Measurements from ENCODE around the gene KPTN. TPM values are rescaled to one million over a fixed set of nuclear protein-coding genes. Genes with fewer than 3 reads are reported as not detected.

KPTN gene
- total RNA-seq, 1 experiment from 2014 or later, result 23.8 TPM

DNA sequence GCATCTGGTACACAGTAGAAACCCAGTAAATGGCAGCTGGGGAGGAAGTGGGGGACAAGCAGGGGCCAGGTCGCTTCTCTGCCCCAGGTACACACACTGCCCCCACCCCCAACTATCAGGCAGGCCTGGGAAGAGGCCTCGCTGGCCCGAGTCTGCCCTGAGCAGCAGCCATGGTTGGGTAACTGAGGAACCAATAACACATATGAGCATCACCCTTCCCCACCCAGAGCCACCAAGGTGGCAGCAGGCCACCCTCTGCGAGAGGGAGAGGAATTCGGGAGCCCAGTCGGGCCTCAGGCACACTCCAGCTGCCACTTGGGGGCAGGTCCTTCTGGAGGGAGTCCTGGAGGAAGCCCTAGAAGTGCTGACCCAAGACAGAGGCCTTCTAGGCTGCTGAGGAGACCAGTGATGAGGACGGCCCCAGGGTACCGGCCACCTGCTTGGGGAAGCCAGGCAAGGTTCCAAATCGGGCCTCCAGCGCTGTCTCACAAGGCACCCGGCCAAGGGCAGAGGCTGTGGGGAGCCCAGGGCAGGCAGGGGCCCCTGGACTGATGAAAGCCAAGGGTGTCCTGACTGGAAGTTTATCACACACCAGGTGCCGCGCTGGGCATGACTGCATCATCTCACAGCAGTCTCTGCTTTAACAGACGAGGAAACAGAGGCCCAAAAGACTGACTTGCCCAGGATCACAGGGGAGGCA, 14.0 kb upstream of the KPTN start:
- H3K4me1 ChIP-seq (ENCODE audit: control insufficient read depth in 1 of 2, insufficient read depth in 2 of 2, low read length in 2 of 2), result no peaks in the 10 kb centered on the region
- RAD21 ChIA-PET (ENCODE audit: low non-redundant PET in 1 of 2, low total read pairs in 2 of 2, uncharacterized antibody in 2 of 2, unreplicated experiment in 2 of 2), result no interaction called here
- H4K20me1 ChIP-seq (ENCODE audit: insufficient read depth), result no peaks in the 10 kb centered on the region
- H3K9me2 ChIP-seq (ENCODE audit: insufficient read depth), result no peaks in the 10 kb centered on the region
- no peaks in the 10 kb centered on the region for H3K27me3 ChIP-seq (ENCODE audit: insufficient read depth, low read length)
- no peak overlapping the region for H3K4me2 ChIP-seq (ENCODE audit: low read length)
- CTCF ChIA-PET, result no interaction called here
- no peak overlapping the region for H3K9ac ChIP-seq (ENCODE audit: low read length)
- intact Hi-C loops (cut with micrococcal nuclease), result no loop called here
- TF ChIP-seq, protein P1, sequence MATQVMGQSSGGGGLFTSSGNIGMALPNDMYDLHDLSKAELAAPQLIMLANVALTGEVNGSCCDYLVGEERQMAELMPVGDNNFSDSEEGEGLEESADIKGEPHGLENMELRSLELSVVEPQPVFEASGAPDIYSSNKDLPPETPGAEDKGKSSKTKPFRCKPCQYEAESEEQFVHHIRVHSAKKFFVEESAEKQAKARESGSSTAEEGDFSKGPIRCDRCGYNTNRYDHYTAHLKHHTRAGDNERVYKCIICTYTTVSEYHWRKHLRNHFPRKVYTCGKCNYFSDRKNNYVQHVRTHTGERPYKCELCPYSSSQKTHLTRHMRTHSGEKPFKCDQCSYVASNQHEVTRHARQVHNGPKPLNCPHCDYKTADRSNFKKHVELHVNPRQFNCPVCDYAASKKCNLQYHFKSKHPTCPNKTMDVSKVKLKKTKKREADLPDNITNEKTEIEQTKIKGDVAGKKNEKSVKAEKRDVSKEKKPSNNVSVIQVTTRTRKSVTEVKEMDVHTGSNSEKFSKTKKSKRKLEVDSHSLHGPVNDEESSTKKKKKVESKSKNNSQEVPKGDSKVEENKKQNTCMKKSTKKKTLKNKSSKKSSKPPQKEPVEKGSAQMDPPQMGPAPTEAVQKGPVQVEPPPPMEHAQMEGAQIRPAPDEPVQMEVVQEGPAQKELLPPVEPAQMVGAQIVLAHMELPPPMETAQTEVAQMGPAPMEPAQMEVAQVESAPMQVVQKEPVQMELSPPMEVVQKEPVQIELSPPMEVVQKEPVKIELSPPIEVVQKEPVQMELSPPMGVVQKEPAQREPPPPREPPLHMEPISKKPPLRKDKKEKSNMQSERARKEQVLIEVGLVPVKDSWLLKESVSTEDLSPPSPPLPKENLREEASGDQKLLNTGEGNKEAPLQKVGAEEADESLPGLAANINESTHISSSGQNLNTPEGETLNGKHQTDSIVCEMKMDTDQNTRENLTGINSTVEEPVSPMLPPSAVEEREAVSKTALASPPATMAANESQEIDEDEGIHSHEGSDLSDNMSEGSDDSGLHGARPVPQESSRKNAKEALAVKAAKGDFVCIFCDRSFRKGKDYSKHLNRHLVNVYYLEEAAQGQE (IDR thresholded peaks at IDR 0.05; ENCODE audit: low read depth), result no peak
- TF ChIP-seq MAX (IDR thresholded peaks at IDR 0.05) (no peak), EGR1 (IDR thresholded peaks at IDR 0.05; ENCODE audit: low read depth) (no peak), CTCF (IDR thresholded peaks at IDR 0.05 in 2 of 3, conservative IDR thresholded peaks at IDR 0.05 in 1 of 3; ENCODE audit: borderline replicate concordance in 1 of 3, insufficient read depth in 1 of 3, low read depth in 2 of 3, low read length in 2 of 3) (no peak), ZNF274 (IDR thresholded peaks at IDR 0.05; ENCODE audit: low read depth, low read length) (no peak), ELF1 (IDR thresholded peaks at IDR 0.05; ENCODE audit: borderline replicate concordance, low read depth) (no peak), YY1 (IDR thresholded peaks at IDR 0.05; ENCODE audit: extremely low read depth, insufficient replicate concordance, low read depth, low read length) (no peak)
- no peaks in the 10 kb centered on the region for H3K79me2 ChIP-seq (ENCODE audit: insufficient read depth, low read length)
- POLR2A ChIA-PET, result no interaction called here
- BruUV-seq (replicated peaks), result no TSS peak
- DNase-seq (ENCODE audit: low read depth, low spot score) (no peak), ATAC-seq (no peak)
- no peaks in the 10 kb centered on the region for H3K9me3 ChIP-seq (ENCODE audit: control insufficient read depth in 1 of 2, insufficient read depth in 1 of 2, low read depth in 1 of 2, low read length in 2 of 2)
- H3K4me3 ChIP-seq (replicated peaks in 1 of 2; ENCODE audit: low read depth in 1 of 2, low read length in 2 of 2), result no peak overlapping the region
- no peak overlapping the region for H3K27ac ChIP-seq (ENCODE audit: low read depth, low read length)
- no peak overlapping the region for H2AFZ ChIP-seq (ENCODE audit: low read depth, low read length, poor library complexity, severe bottlenecking)
- no peaks in the 10 kb centered on the region; a peak in 1 of 4 replicates for H3K36me3 ChIP-seq (ENCODE audit: control insufficient read depth in 1 of 2, insufficient read depth in 2 of 2, low read length in 2 of 2)

All from HCT116 (cell line).